HG02642 (cell line): Measurements from ENCODE around the gene AGFG2.

Experiments
- ATAC-seq: cut with Tn5 transposase; IDR thresholded peaks from one replicate; pipeline ENCODE4 v1.9.1; 2021; ENCODE audit warnings: mild to moderate bottlenecking; ENCODE audit not compliant: unreplicated experiment, poor library complexity

AGFG2 gene

GRCh38 chr7:100604028-100604975 lies 65.3 kb downstream of the AGFG2 start:
- peak; percentile 43 for ATAC-seq

- no peak for ATAC-seq
Observed at GRCh38 chr7:100604976-100605911, 66.2 kb downstream of the AGFG2 start.

GRCh38 chr7:100606313-100606712 lies 67.3 kb downstream of the AGFG2 start:
- ATAC-seq = no peak

GRCh38 chr7:100607111-100607510 lies 68.1 kb downstream of the AGFG2 start:
- no peak for ATAC-seq

GRCh38 chr7:100609958-100610357 lies 71.0 kb downstream of the AGFG2 start:
- ATAC-seq = no peak

- ATAC-seq = peak; percentile 94
Observed at GRCh38 chr7:100611983-100612729, 73.2 kb downstream of the AGFG2 start, which contains the start of gene MOSPD3. Gene MOSPD3 (plus strand): TSS chr7:100612540. CDS start chr7:100612792, 252 bp downstream.

GRCh38 chr7:100612730-100613390 lies 73.9 kb downstream of the AGFG2 start:
- no peak for ATAC-seq

- ATAC-seq = no peak
Observed at GRCh38 chr7:100613412-100614175, 74.6 kb downstream of the AGFG2 start.

- no peak for ATAC-seq
Observed at GRCh38 chr7:100614308-100614861, 75.4 kb downstream of the AGFG2 start.
